WTC11 (cell line): ENCODE data around the gene USP50. TPM values are rescaled to one million over a fixed set of nuclear protein-coding genes. Genes with fewer than 3 reads are reported as not detected.

Experiments used
- ATAC-seq: fragments of 200-7000 bp; cut with Tn5 transposase; 2 replicates; pipeline ENCODE4 v1.10.0; 2021; ENCODE audit warnings: mild to moderate bottlenecking, moderate library complexity
- CTCF ChIA-PET: fragments of 300-600 bp; sonication (Branson Sonifier 250); formaldehyde crosslinking; loops from one replicate; lab custom pipeline; 2021; ENCODE audit warnings: antibody characterized with exemption; lab: Charles Lee
- POLR2A ChIA-PET: fragments of 350-600 bp; sonication (Branson Sonifier 250); formaldehyde crosslinking; loops from one replicate; lab custom pipeline; 2021; ENCODE audit warnings: antibody characterized with exemption; lab: Charles Lee
- DNase-seq: peaks from one replicate; pipeline ENCODE4 v3.0.0; 2021; ENCODE audit warnings: low spot score
- H3K27ac Mint-ChIP-seq: 2 replicates; pipeline ENCODE4 v1.8.0; 2021; ENCODE audit warnings: mixed read lengths
- H3K27me3 Mint-ChIP-seq: 2 replicates; pipeline ENCODE4 v1.8.0; 2021; ENCODE audit warnings: low read depth, mild to moderate bottlenecking, moderate library complexity, mixed read lengths
- H3K36me3 Mint-ChIP-seq: 2 replicates; pipeline ENCODE4 v1.8.0; 2021; ENCODE audit warnings: mixed read lengths
- H3K4me1 Mint-ChIP-seq: 2 replicates; pipeline ENCODE4 v1.8.0; 2022; ENCODE audit warnings: mixed read lengths
- H3K4me3 Mint-ChIP-seq: 2 replicates; pipeline ENCODE4 v1.8.0; 2021; ENCODE audit warnings: mild to moderate bottlenecking, moderate library complexity, mixed read lengths
- H3K9me3 Mint-ChIP-seq: 2 replicates; pipeline ENCODE4 v1.8.0; 2021; ENCODE audit warnings: mixed read lengths
- ATF1 ChIP-seq: sonication (generic); formaldehyde crosslinking; IDR thresholded peaks from 2 replicates; pipeline ENCODE4 v1.8.1; 2023; ENCODE audit warnings: mild to moderate bottlenecking, moderate library complexity, missing genetic modification reagents
- CREM ChIP-seq: sonication (generic); formaldehyde crosslinking; IDR thresholded peaks from 2 replicates; pipeline ENCODE4 v1.8.1; 2022; ENCODE audit warnings: mild to moderate bottlenecking, missing genetic modification reagents, moderate library complexity
- E2F4 ChIP-seq: sonication (generic); formaldehyde crosslinking; IDR thresholded peaks from 2 replicates; pipeline ENCODE4 v1.8.1; 2022; ENCODE audit warnings: low read depth, mild to moderate bottlenecking, moderate library complexity, missing genetic modification reagents, borderline replicate concordance
- ELF4 ChIP-seq: sonication (generic); formaldehyde crosslinking; IDR thresholded peaks from 2 replicates; pipeline ENCODE4 v1.8.1; 2022; ENCODE audit warnings: low read depth, mild to moderate bottlenecking, moderate library complexity, missing genetic modification reagents
- FOXP1 ChIP-seq: sonication (generic); formaldehyde crosslinking; IDR thresholded peaks from 2 replicates; pipeline ENCODE4 v1.8.0; 2022; ENCODE audit warnings: missing genetic modification reagents, mild to moderate bottlenecking, moderate library complexity, borderline replicate concordance
- IRF2 ChIP-seq: sonication (generic); formaldehyde crosslinking; IDR thresholded peaks from 2 replicates; pipeline ENCODE4 v1.8.0; 2022; ENCODE audit warnings: low read depth, missing genetic modification reagents, borderline replicate concordance
- JAZF1 ChIP-seq: fragments of 250-450 bp; sonication (Bioruptor Pico); IDR thresholded peaks from 2 replicates; pipeline ENCODE4 v1.9.0; 2021; ENCODE audit warnings: moderate library complexity, mild to moderate bottlenecking, inconsistent platforms
- MAX ChIP-seq: sonication (generic); formaldehyde crosslinking; IDR thresholded peaks from 2 replicates; pipeline ENCODE4 v1.8.0; 2022; ENCODE audit warnings: mild to moderate bottlenecking, missing genetic modification reagents
- NFYB ChIP-seq: sonication (generic); formaldehyde crosslinking; conservative IDR thresholded peaks from 2 replicates; pipeline ENCODE4 v1.8.0; 2022; ENCODE audit warnings: low read depth, missing genetic modification reagents
- RELA ChIP-seq: sonication (generic); formaldehyde crosslinking; IDR thresholded peaks from 2 replicates; pipeline ENCODE4 v1.8.1; 2022; ENCODE audit warnings: missing genetic modification reagents, mild to moderate bottlenecking, borderline replicate concordance
- SMAD3 ChIP-seq: sonication (generic); formaldehyde crosslinking; IDR thresholded peaks from 2 replicates; pipeline ENCODE4 v1.8.0; 2022; ENCODE audit warnings: missing genetic modification reagents, mild to moderate bottlenecking, borderline replicate concordance
- SP1 ChIP-seq: sonication (generic); formaldehyde crosslinking; conservative IDR thresholded peaks from 2 replicates; pipeline ENCODE4 v1.8.1; 2022; ENCODE audit warnings: missing genetic modification reagents
- TP53 ChIP-seq: sonication (generic); formaldehyde crosslinking; IDR thresholded peaks from 2 replicates; pipeline ENCODE4 v1.8.1; 2023; ENCODE audit warnings: mild to moderate bottlenecking, missing genetic modification reagents
- ZNF219 ChIP-seq: sonication (generic); formaldehyde crosslinking; IDR thresholded peaks from 2 replicates; pipeline ENCODE4 v1.8.0; 2023; ENCODE audit warnings: missing genetic modification reagents, mild to moderate bottlenecking, borderline replicate concordance
- ZNF232 ChIP-seq: sonication (generic); formaldehyde crosslinking; IDR thresholded peaks from 2 replicates; pipeline ENCODE4 v1.8.0; 2022; ENCODE audit warnings: mild to moderate bottlenecking, missing genetic modification reagents
- ZNF671 ChIP-seq: fragments of 250-450 bp; sonication (Bioruptor Pico); IDR thresholded peaks from 2 replicates; pipeline ENCODE4 v1.8.0; 2021; ENCODE audit warnings: mild to moderate bottlenecking
- total RNA-seq: library from RNA; stranded (reverse); gene quantifications from 3 replicates; pipeline ENCODE4 v1.2.3, GENCODE V29; 2021
- TF ChIP-seq, protein P1 (sequence below): sonication (generic); formaldehyde crosslinking; IDR thresholded peaks from 2 replicates; pipeline ENCODE4 v1.8.0; 2023; ENCODE audit warnings: missing genetic modification reagents
- TF ChIP-seq, protein P2 (sequence below): sonication (generic); formaldehyde crosslinking; conservative IDR thresholded peaks from 2 replicates; pipeline ENCODE4 v1.8.1; 2023; ENCODE audit warnings: mild to moderate bottlenecking, low read depth, missing genetic modification reagents, moderate library complexity

Gene USP50
- total RNA-seq, 1 experiment from 2014 or later: not detected

DNA sequence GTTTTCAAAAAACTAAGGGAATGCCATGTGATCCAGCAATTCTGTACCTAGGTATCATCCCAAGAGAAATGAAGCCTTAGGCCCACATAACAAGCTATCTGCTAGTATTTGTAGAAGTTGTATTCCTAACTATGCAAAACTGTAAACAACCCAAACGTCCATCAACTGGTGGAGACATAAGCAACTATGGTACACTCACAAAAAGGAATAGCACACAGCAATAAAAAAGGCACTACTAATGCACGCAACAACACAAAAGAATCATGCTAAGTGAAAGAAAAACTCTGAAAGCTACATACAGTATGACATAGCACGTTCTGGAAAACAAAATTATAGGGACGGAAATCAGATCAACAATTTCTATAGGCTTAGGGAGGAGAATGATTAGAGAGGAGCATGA is 15.3 kb downstream of the USP50 start:
- Mint-ChIP-seq H3K4me3 (no peak overlapping the region), H3K27ac (no peak overlapping the region)
- ATAC-seq: no peak

GRCh38 chr15:50523851-50524251 is 22.6 kb downstream of the USP50 start:
- no peak overlapping the region for H3K27ac Mint-ChIP-seq
- POLR2A ChIA-PET: no interaction called here
- DNase-seq: no peak
- no peaks in the 10 kb centered on the region for H3K36me3 Mint-ChIP-seq
- TF ChIP-seq CREM (CRISPR knock-in tag): no peak
- TF ChIP-seq SP1 (CRISPR knock-in tag): no peak
- no peak for TF ChIP-seq IRF2
- TF ChIP-seq ZNF671 (CRISPR knock-in tag): no peak
- TF ChIP-seq SMAD3 (CRISPR knock-in tag): no peak
- no peak for TF ChIP-seq ELF4 (CRISPR knock-in tag)
- no peak for TF ChIP-seq RELA (CRISPR knock-in tag)
- TF ChIP-seq, protein P1, sequence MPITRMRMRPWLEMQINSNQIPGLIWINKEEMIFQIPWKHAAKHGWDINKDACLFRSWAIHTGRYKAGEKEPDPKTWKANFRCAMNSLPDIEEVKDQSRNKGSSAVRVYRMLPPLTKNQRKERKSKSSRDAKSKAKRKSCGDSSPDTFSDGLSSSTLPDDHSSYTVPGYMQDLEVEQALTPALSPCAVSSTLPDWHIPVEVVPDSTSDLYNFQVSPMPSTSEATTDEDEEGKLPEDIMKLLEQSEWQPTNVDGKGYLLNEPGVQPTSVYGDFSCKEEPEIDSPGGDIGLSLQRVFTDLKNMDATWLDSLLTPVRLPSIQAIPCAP (CRISPR knock-in tag): no peak
- TF ChIP-seq NFYB (CRISPR knock-in tag): no peak
- no peak for TF ChIP-seq E2F4 (CRISPR knock-in tag)
- no peak for TF ChIP-seq MAX
- TF ChIP-seq FOXP1: no peak
- TF ChIP-seq, all 79 proteins: peak for 0
- H3K27me3 Mint-ChIP-seq: no peaks in the 10 kb centered on the region
- H3K4me3 Mint-ChIP-seq: no peak overlapping the region
- H3K9me3 Mint-ChIP-seq: peaks cover 5% of the 10 kb centered on the region
- CTCF ChIA-PET: no interaction called here
- ATAC-seq: no peak
- H3K4me1 Mint-ChIP-seq: no peaks in the 10 kb centered on the region

More for the DNA sequence above, 15.3 kb downstream of the USP50 start:
- TF ChIP-seq TP53 (CRISPR knock-in tag): no peak
- TF ChIP-seq, all 79 proteins: peak for 0
- Mint-ChIP-seq H3K27me3 (no peaks in the 10 kb centered on the region), H3K36me3 (no peaks in the 10 kb centered on the region), H3K4me1 (no peaks in the 10 kb centered on the region), H3K9me3 (peaks cover 5% of the 10 kb centered on the region)
- CTCF ChIA-PET: no interaction called here
- DNase-seq: no peak
- POLR2A ChIA-PET: no interaction called here

DNA sequence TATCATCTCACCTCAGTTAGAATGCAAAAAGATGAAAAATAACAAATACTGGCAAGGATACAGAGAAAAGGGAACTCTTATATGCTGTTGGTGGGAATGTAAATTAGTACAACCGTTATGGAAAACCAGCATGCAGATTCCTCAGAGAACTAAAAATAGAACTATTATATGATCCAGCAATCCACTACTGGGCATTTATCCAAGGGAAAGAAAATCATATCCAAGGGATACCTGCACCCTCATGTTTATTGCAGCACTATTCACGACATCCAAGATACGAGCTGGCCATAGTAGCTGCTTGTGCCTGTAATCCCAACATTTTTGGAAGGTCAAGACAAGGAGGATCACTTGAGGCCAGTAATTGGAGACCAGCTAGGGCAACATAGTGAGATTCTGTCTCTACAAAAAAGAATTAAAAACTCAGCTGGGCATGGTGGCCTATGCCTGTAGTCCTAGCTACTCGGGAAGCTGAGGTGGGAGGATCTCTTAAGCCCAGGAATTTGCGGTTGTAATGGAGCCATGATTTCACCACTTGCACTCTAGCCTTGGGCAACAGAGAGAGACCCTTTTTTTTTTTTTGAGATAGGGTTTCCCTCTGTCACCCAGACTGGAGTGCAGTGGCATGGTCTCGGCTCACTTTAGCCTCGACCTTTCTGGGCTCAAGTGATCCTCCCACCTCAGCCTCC is 26.6 kb downstream of the USP50 start:
- no peaks in the 10 kb centered on the region for H3K27me3 Mint-ChIP-seq
- DNase-seq (no peak), ATAC-seq (no peak)
- H3K9me3 Mint-ChIP-seq: peaks cover 14% of the 10 kb centered on the region
- CTCF ChIA-PET: no interaction called here
- H3K36me3 Mint-ChIP-seq: no peaks in the 10 kb centered on the region
- H3K4me3 Mint-ChIP-seq: no peak overlapping the region
- no peak for TF ChIP-seq ZNF219 (CRISPR knock-in tag)
- no peak for TF ChIP-seq TP53 (CRISPR knock-in tag)
- TF ChIP-seq JAZF1 (CRISPR knock-in tag): no peak
- no peak for TF ChIP-seq ZNF232 (CRISPR knock-in tag)
- TF ChIP-seq CREM (CRISPR knock-in tag): no peak
- TF ChIP-seq, protein P2, sequence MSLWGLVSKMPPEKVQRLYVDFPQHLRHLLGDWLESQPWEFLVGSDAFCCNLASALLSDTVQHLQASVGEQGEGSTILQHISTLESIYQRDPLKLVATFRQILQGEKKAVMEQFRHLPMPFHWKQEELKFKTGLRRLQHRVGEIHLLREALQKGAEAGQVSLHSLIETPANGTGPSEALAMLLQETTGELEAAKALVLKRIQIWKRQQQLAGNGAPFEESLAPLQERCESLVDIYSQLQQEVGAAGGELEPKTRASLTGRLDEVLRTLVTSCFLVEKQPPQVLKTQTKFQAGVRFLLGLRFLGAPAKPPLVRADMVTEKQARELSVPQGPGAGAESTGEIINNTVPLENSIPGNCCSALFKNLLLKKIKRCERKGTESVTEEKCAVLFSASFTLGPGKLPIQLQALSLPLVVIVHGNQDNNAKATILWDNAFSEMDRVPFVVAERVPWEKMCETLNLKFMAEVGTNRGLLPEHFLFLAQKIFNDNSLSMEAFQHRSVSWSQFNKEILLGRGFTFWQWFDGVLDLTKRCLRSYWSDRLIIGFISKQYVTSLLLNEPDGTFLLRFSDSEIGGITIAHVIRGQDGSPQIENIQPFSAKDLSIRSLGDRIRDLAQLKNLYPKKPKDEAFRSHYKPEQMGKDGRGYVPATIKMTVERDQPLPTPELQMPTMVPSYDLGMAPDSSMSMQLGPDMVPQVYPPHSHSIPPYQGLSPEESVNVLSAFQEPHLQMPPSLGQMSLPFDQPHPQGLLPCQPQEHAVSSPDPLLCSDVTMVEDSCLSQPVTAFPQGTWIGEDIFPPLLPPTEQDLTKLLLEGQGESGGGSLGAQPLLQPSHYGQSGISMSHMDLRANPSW: no peak
- no peak for TF ChIP-seq ATF1 (CRISPR knock-in tag)
- POLR2A ChIA-PET: interaction anchor here (0.7 kb wide), 1 partner anchor 8 kb away, joined by 3 read pairs; no protein-coding TSS in a partner anchor
- H3K27ac Mint-ChIP-seq: no peak overlapping the region
- H3K4me1 Mint-ChIP-seq: no peaks in the 10 kb centered on the region
